Central memory CD8-positive, alpha-beta T cell (primary cell): ENCODE results near the gene FHOD3.
A peak's percentile ranks its signal among the peaks of the same experiment; 100 is the strongest.

Experiments used
- ATAC-seq: fragments of 150-1000 bp; cut with Tn5 transposase; replicated peaks from 2 replicates; pipeline ENCODE4 v1.10.0; 2022; ENCODE audit warnings: mild to moderate bottlenecking, moderate FRiP score, moderate number of reproducible peaks; ENCODE audit not compliant: poor library complexity, severe bottlenecking; ENCODE audit errors: extremely low read depth
- DNase-seq, 2 donors: peaks; one replicate each; pipeline ENCODE4 v3.0.0; 2021; ENCODE audit warnings: low spot score in 2 of 2
- H3K27ac Mint-ChIP-seq: one replicate; pipeline ENCODE4 v1.8.0; 2022; ENCODE audit warnings: low read depth, mild to moderate bottlenecking, moderate library complexity, mixed read lengths
- H3K27me3 Mint-ChIP-seq: one replicate; pipeline ENCODE4 v1.8.0; 2022; ENCODE audit warnings: mixed read lengths
- H3K36me3 Mint-ChIP-seq: one replicate; pipeline ENCODE4 v1.8.0; 2022; ENCODE audit warnings: mild to moderate bottlenecking, moderate library complexity, mixed read lengths; ENCODE audit not compliant: insufficient read depth
- H3K4me1 Mint-ChIP-seq: one replicate; pipeline ENCODE4 v1.8.0; 2022; ENCODE audit warnings: mixed read lengths
- H3K4me3 Mint-ChIP-seq: one replicate; pipeline ENCODE4 v1.8.0; 2022; ENCODE audit warnings: mild to moderate bottlenecking, moderate library complexity, mixed read lengths
- H3K9me3 Mint-ChIP-seq: one replicate; pipeline ENCODE4 v1.8.0; 2022; ENCODE audit warnings: mixed read lengths

FHOD3 gene

GRCh38 chr18:36593001-36593400, 295.5 kb downstream of the FHOD3 start:
- ATAC-seq (no peak), DNase-seq (no peak)
- Mint-ChIP-seq H3K27me3 (no peaks in the 10 kb centered on the region), H3K4me3 (no peak overlapping the region), H3K4me1 (no peaks in the 10 kb centered on the region), H3K27ac (no peak overlapping the region), H3K36me3 (no peaks in the 10 kb centered on the region), H3K9me3 (no peaks in the 10 kb centered on the region)

- ATAC-seq (no peak), DNase-seq (no peak)
- H3K36me3 Mint-ChIP-seq: no peaks in the 10 kb centered on the region
- no peaks in the 10 kb centered on the region for H3K4me1 Mint-ChIP-seq
- H3K9me3 Mint-ChIP-seq: no peaks in the 10 kb centered on the region
- H3K27ac Mint-ChIP-seq: no peak overlapping the region
- H3K4me3 Mint-ChIP-seq: no peak overlapping the region
- H3K27me3 Mint-ChIP-seq: no peaks in the 10 kb centered on the region
Measured at GRCh38 chr18:36593641-36594040, 296.1 kb downstream of the FHOD3 start.

GRCh38 chr18:36594621-36595020, 297.1 kb downstream of the FHOD3 start:
- no peaks in the 10 kb centered on the region for H3K27me3 Mint-ChIP-seq
- no peaks in the 10 kb centered on the region for H3K4me1 Mint-ChIP-seq
- no peaks in the 10 kb centered on the region for H3K9me3 Mint-ChIP-seq
- ATAC-seq: no peak
- no peaks in the 10 kb centered on the region for H3K36me3 Mint-ChIP-seq
- no peak for DNase-seq
- no peak overlapping the region for H3K4me3 Mint-ChIP-seq
- H3K27ac Mint-ChIP-seq: no peak overlapping the region

GRCh38 chr18:36595046-36595817, 297.7 kb downstream of the FHOD3 start:
- H3K4me3 Mint-ChIP-seq: no peak overlapping the region
- no peak overlapping the region for H3K27ac Mint-ChIP-seq
- H3K4me1 Mint-ChIP-seq: no peaks in the 10 kb centered on the region
- no peaks in the 10 kb centered on the region for H3K36me3 Mint-ChIP-seq
- DNase-seq (no peak), ATAC-seq (no peak)
- H3K9me3 Mint-ChIP-seq: no peaks in the 10 kb centered on the region
- no peaks in the 10 kb centered on the region for H3K27me3 Mint-ChIP-seq

GRCh38 chr18:36595818-36596215, 298.3 kb downstream of the FHOD3 start:
- no peaks in the 10 kb centered on the region for H3K36me3 Mint-ChIP-seq
- no peak overlapping the region for H3K4me3 Mint-ChIP-seq
- no peak for ATAC-seq
- DNase-seq: no peak
- no peak overlapping the region for H3K27ac Mint-ChIP-seq
- no peaks in the 10 kb centered on the region for H3K4me1 Mint-ChIP-seq
- H3K27me3 Mint-ChIP-seq: no peaks in the 10 kb centered on the region
- no peaks in the 10 kb centered on the region for H3K9me3 Mint-ChIP-seq

GRCh38 chr18:36597636-36598035, 300.1 kb downstream of the FHOD3 start:
- no peak for ATAC-seq
- Mint-ChIP-seq H3K36me3 (no peaks in the 10 kb centered on the region), H3K4me1 (no peaks in the 10 kb centered on the region), H3K9me3 (no peaks in the 10 kb centered on the region), H3K4me3 (no peak overlapping the region), H3K27ac (no peak overlapping the region), H3K27me3 (no peaks in the 10 kb centered on the region)
- DNase-seq: no peak

GRCh38 chr18:36600548-36600947, 303.0 kb downstream of the FHOD3 start:
- ATAC-seq: no peak
- Mint-ChIP-seq H3K9me3 (no peaks in the 10 kb centered on the region), H3K27me3 (no peaks in the 10 kb centered on the region), H3K36me3 (no peaks in the 10 kb centered on the region), H3K27ac (no peak overlapping the region), H3K4me1 (no peaks in the 10 kb centered on the region), H3K4me3 (no peak overlapping the region)
- no peak for DNase-seq

GRCh38 chr18:36601316-36601715, 303.8 kb downstream of the FHOD3 start:
- Mint-ChIP-seq H3K36me3 (no peaks in the 10 kb centered on the region), H3K27ac (no peak overlapping the region), H3K27me3 (no peaks in the 10 kb centered on the region), H3K4me1 (no peaks in the 10 kb centered on the region), H3K9me3 (no peaks in the 10 kb centered on the region), H3K4me3 (no peak overlapping the region)
- DNase-seq (no peak), ATAC-seq (no peak)

GRCh38 chr18:36602071-36602470, 304.6 kb downstream of the FHOD3 start:
- no peaks in the 10 kb centered on the region for H3K36me3 Mint-ChIP-seq
- no peaks in the 10 kb centered on the region for H3K27me3 Mint-ChIP-seq
- no peaks in the 10 kb centered on the region for H3K9me3 Mint-ChIP-seq
- DNase-seq (no peak), ATAC-seq (no peak)
- no peak overlapping the region for H3K27ac Mint-ChIP-seq
- no peak overlapping the region for H3K4me3 Mint-ChIP-seq
- H3K4me1 Mint-ChIP-seq: no peaks in the 10 kb centered on the region

- Mint-ChIP-seq H3K4me1 (no peaks in the 10 kb centered on the region), H3K27me3 (no peaks in the 10 kb centered on the region), H3K4me3 (no peak overlapping the region), H3K36me3 (no peaks in the 10 kb centered on the region), H3K9me3 (no peaks in the 10 kb centered on the region), H3K27ac (no peak overlapping the region)
- no peak for DNase-seq
- ATAC-seq: peak; percentile 28
Measured at GRCh38 chr18:36602620-36603019, 305.1 kb downstream of the FHOD3 start.

GRCh38 chr18:36608107-36608506, 310.6 kb downstream of the FHOD3 start:
- Mint-ChIP-seq H3K4me3 (no peak overlapping the region), H3K9me3 (no peaks in the 10 kb centered on the region), H3K4me1 (no peaks in the 10 kb centered on the region), H3K27me3 (no peaks in the 10 kb centered on the region), H3K27ac (no peak overlapping the region), H3K36me3 (no peaks in the 10 kb centered on the region)
- DNase-seq (no peak), ATAC-seq (no peak)

- ATAC-seq: no peak
- Mint-ChIP-seq H3K27me3 (no peaks in the 10 kb centered on the region), H3K36me3 (no peaks in the 10 kb centered on the region), H3K4me1 (no peaks in the 10 kb centered on the region), H3K4me3 (no peak overlapping the region), H3K27ac (no peak overlapping the region), H3K9me3 (no peaks in the 10 kb centered on the region)
- DNase-seq: no peak
Measured at GRCh38 chr18:36610258-36610657, 312.7 kb downstream of the FHOD3 start.

- Mint-ChIP-seq H3K27me3 (no peaks in the 10 kb centered on the region), H3K36me3 (no peaks in the 10 kb centered on the region), H3K4me3 (no peak overlapping the region), H3K9me3 (no peaks in the 10 kb centered on the region), H3K4me1 (no peaks in the 10 kb centered on the region), H3K27ac (no peak overlapping the region)
- ATAC-seq: no peak
- DNase-seq: no peak
Measured at GRCh38 chr18:36610661-36611060, 313.1 kb downstream of the FHOD3 start.
